C4-2B (cell line): Measurements from ENCODE around the gene GPR142.

Experiments used
- H3K27ac ChIP-seq: fragments of 450-650 bp; 2 replicates; pipeline ENCODE4 v1.5.1; 2017
- CTCF ChIP-seq: fragments of 450-650 bp; conservative IDR thresholded peaks from 2 replicates; pipeline ENCODE4 v1.5.1; 2017; ENCODE audit warnings: mild to moderate bottlenecking
- ZFX ChIP-seq: fragments of 450-650 bp; IDR thresholded peaks from 2 replicates; pipeline ENCODE4 v1.6.1; 2017

Gene GPR142

GRCh38 chr17:74417178-74418045 is 50.1 kb downstream of the GPR142 start:
- H3K27ac ChIP-seq: no peak overlapping the region
- no peak for TF ChIP-seq CTCF
- no peak for TF ChIP-seq ZFX

- TF ChIP-seq ZFX: no peak
- TF ChIP-seq CTCF: no peak
- H3K27ac ChIP-seq: no peak overlapping the region
Measured at GRCh38 chr17:74419928-74420411, 52.7 kb downstream of the GPR142 start.
